Thyroid gland (tissue), 4 donors: ENCODE data around the gene ELFN1. TPM values are rescaled to one million over a fixed set of nuclear protein-coding genes. Genes with fewer than 3 reads are reported as not detected.

Experiments
- DNase-seq, 2 donors: peaks; one replicate each; pipeline ENCODE4 v3.0.0-alpha.2; 2019
- H3K27ac ChIP-seq, 3 donors: fragments of 200-600 bp; sonication (generic); 1 replicate in 2 of 3; 2 replicates in 1 of 3; pipeline ENCODE4 v1.5.1; 2016 to 2019; ENCODE audit warnings: mild to moderate bottlenecking in 1 of 3, moderate library complexity in 1 of 3
- H3K27me3 ChIP-seq: fragments of 200-600 bp; sonication (generic); one replicate; pipeline ENCODE4 v1.5.1; 2019
- H3K36me3 ChIP-seq, 2 donors: fragments of 200-600 bp; sonication (generic); one replicate each; pipeline ENCODE4 v1.5.1; 2016 to 2019
- H3K4me1 ChIP-seq, 2 donors: fragments of 200-600 bp; sonication (generic); one replicate each; pipeline ENCODE4 v1.5.1; 2017 to 2019
- H3K4me3 ChIP-seq, 3 donors: fragments of 200-600 bp; sonication (generic); replicated peaks in 1 of 3; 1 replicate in 2 of 3; 2 replicates in 1 of 3; pipeline ENCODE4 v1.5.1; 2016; ENCODE audit warnings: mild to moderate bottlenecking in 1 of 3
- H3K9me3 ChIP-seq: fragments of 200-600 bp; sonication (generic); one replicate; pipeline ENCODE4 v1.5.1; 2017
- CTCF ChIP-seq, 6 experiments: fragments of 200-600 bp in 3 of 6; fragments of 450-650 bp in 3 of 6; sonication (generic) in 3 of 6; IDR thresholded peaks; one replicate each; pipeline ENCODE4 v1.5.1; 2016 to 2019; ENCODE audit warnings: antibody characterized with exemption in 6 of 6, mild to moderate bottlenecking in 2 of 6, inconsistent platforms in 1 of 6, moderate library complexity in 1 of 6
- POLR2A ChIP-seq, 2 donors: fragments of 450-650 bp; IDR thresholded peaks; one replicate each; pipeline ENCODE4 v1.6.1; 2017; ENCODE audit warnings: antibody characterized with exemption in 2 of 2, mild to moderate bottlenecking in 2 of 2, moderate library complexity in 1 of 2
- WGBS, 2 donors: methylation state at CpG; one replicate each; pipeline ENCODE4 v1.1.5; 2017; 5-methylcytosine and 5-hydroxymethylcytosine counted together
- intact Hi-C: fragments of 100-400 bp; cut with DNase I; formaldehyde crosslinking; loops from one replicate; pipeline ENCODE4 v1.15.1; 2023
- total RNA-seq, 4 donors: library from RNA; depleted of rRNA; stranded (reverse); fragments of >200 nt; gene quantifications; one replicate each; pipeline ENCODE4 v1.2.3, GENCODE V29; 2016

ELFN1 gene
- total RNA-seq, 4 donors from 2014 or later = 0.11 to 0.96 (median 0.54) TPM

- H3K4me3 ChIP-seq = no peak overlapping the region
- H3K27ac ChIP-seq = no peak overlapping the region
- no peaks in the 10 kb centered on the region for H3K27me3 ChIP-seq
- TF ChIP-seq CTCF (IDR thresholded peaks at IDR 0.05) = no peak
- TF ChIP-seq POLR2A (IDR thresholded peaks at IDR 0.05) = no peak
- no peak for DNase-seq
- no peaks in the 10 kb centered on the region for H3K4me1 ChIP-seq
- H3K9me3 ChIP-seq = no peaks in the 10 kb centered on the region
- H3K36me3 ChIP-seq = no peaks in the 10 kb centered on the region
- intact Hi-C loops = no loop called here
- 82 to 89% methylated on average over 30 to 32 of the region's 32 CpGs for WGBS, 2 donors
These were observed 15.2 kb upstream of the ELFN1 start for GRCh38 chr7:1654738-1655475.

DNA sequence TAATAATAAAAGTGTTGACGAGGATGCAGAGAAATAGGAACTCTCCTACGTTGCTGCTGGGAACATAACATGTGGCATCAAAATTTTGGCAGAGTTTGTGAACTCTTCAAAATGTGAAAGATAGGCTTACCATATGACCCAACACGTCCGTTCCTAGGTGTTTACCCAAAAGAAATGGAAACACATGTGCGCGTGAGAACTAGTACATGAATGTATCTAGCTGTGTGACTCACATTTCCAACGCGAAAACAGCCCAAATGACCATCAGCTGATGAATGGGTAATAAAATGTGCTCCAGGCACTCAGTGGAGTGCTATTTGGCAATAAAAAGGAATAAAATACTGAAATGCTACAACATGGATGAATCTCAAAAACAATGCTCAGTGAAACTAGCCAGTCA lies 10.4 kb upstream of the ELFN1 start:
- Histone ChIP-seq H3K36me3 (no peaks in the 10 kb centered on the region), H3K4me3 (no peak overlapping the region), H3K4me1 (peaks cover under 1 to 7% of the 10 kb centered on the region in 2 donors), H3K27me3 (peaks cover 6% of the 10 kb centered on the region), H3K27ac (no peak overlapping the region), H3K9me3 (no peaks in the 10 kb centered on the region)
- DNase-seq = no peak
- TF ChIP-seq POLR2A (IDR thresholded peaks at IDR 0.05) (no peak), CTCF (IDR thresholded peaks at IDR 0.05) (no peak)
- intact Hi-C loops = loop anchor here (10.0 kb wide), 1 partner anchor 685 kb away; no protein-coding TSS in a partner anchor
- WGBS, 2 donors = 84 to 87% methylated on average over 8 of the region's 8 CpGs

GRCh38 chr7:1661461-1661860 lies 8.6 kb upstream of the ELFN1 start:
- Histone ChIP-seq H3K27ac (no peak overlapping the region), H3K9me3 (no peaks in the 10 kb centered on the region), H3K4me1 (peaks cover 8 to 21% of the 10 kb centered on the region in 2 donors), H3K4me3 (no peak overlapping the region), H3K27me3 (peaks cover 19% of the 10 kb centered on the region), H3K36me3 (no peaks in the 10 kb centered on the region)
- DNase-seq = no peak
- TF ChIP-seq CTCF (IDR thresholded peaks at IDR 0.05) = no peak
- TF ChIP-seq POLR2A (IDR thresholded peaks at IDR 0.05) = no peak
- intact Hi-C loops = loop anchor here (10.0 kb wide), 1 partner anchor 683 kb away; no protein-coding TSS in a partner anchor
- 90 to 95% methylated on average over 3 of the region's 3 CpGs for WGBS, 2 donors

GRCh38 chr7:1662101-1662500 lies 8.0 kb upstream of the ELFN1 start:
- 65 to 70% methylated on average over 3 of the region's 3 CpGs for WGBS, 2 donors
- Histone ChIP-seq H3K36me3 (no peaks in the 10 kb centered on the region), H3K27ac (no peak overlapping the region), H3K4me3 (no peak overlapping the region), H3K9me3 (no peaks in the 10 kb centered on the region), H3K27me3 (peaks cover 26% of the 10 kb centered on the region), H3K4me1 (peaks cover 15 to 27% of the 10 kb centered on the region in 2 donors)
- no peak for DNase-seq
- intact Hi-C loops = loop anchor here (10.0 kb wide), 1 partner anchor 683 kb away; no protein-coding TSS in a partner anchor
- TF ChIP-seq POLR2A (IDR thresholded peaks at IDR 0.05) (no peak), CTCF (IDR thresholded peaks at IDR 0.05) (no peak)

GRCh38 chr7:1662767-1663166 lies 7.3 kb upstream of the ELFN1 start:
- Histone ChIP-seq H3K4me1 (peaks cover 18 to 34% of the 10 kb centered on the region in 2 donors), H3K27ac (no peak overlapping the region), H3K4me3 (no peak overlapping the region), H3K9me3 (no peaks in the 10 kb centered on the region), H3K36me3 (no peaks in the 10 kb centered on the region), H3K27me3 (peaks cover 28% of the 10 kb centered on the region)
- DNase-seq = no peak
- 63 to 71% methylated on average over 5 to 13 of the region's 13 CpGs for WGBS, 2 donors
- intact Hi-C loops = loop anchor here (10.0 kb wide), 1 partner anchor 682 kb away; no protein-coding TSS in a partner anchor
- no peak for TF ChIP-seq POLR2A (IDR thresholded peaks at IDR 0.05)
